Measurements from ENCODE around the gene TSN. TPM values are rescaled to one million over a fixed set of nuclear protein-coding genes. Genes with fewer than 3 reads are reported as not detected.

The TSN gene
- total and polyA plus RNA-seq, 2 experiments from 2014 or later = 62.5 to 94.8 TPM

GRCh38 chr2:121777699-121778058 is 22.2 kb downstream of the TSN start:
- H3K4me2 ChIP-seq = no peak overlapping the region
- H3K27me3 ChIP-seq (ENCODE audit: insufficient read depth) = no peaks in the 10 kb centered on the region
- no peaks in the 10 kb centered on the region for H3K79me2 ChIP-seq (replicated peaks; ENCODE audit: insufficient read depth)
- DNase-seq (ENCODE audit: low spot score) = no peak
- Mint-ChIP-seq H3K4me3 (no peak overlapping the region), H3K9me3 (no peaks in the 10 kb centered on the region), H3K36me3 (ENCODE audit: low read depth) (no peaks in the 10 kb centered on the region), H3K27me3 (ENCODE audit: insufficient read depth, low read depth, poor library complexity) (no peaks in the 10 kb centered on the region), H3K4me1 (peaks cover 6% of the 10 kb centered on the region), H3K27ac (no peak overlapping the region)
- no peak overlapping the region for H3K4me3 ChIP-seq
- H3F3A ChIP-seq (replicated peaks; ENCODE audit: low read depth) = 0 out of 2 replicates have a peak, but pooled peaks cover 4% of the 10 kb centered on the region
- no peaks in the 10 kb centered on the region for H3K9me2 ChIP-seq (ENCODE audit: insufficient read depth)
- no peak overlapping the region for H2AFZ ChIP-seq
- ATAC-seq = no peak
- H3K36me3 ChIP-seq (ENCODE audit: insufficient read depth) = no peaks in the 10 kb centered on the region
- no peaks in the 10 kb centered on the region for H4K20me1 ChIP-seq (replicated peaks; ENCODE audit: insufficient read depth)
- no peak for TF ChIP-seq ETS1 (IDR thresholded peaks at IDR 0.05)
- TF ChIP-seq EZH2 (IDR thresholded peaks at IDR 0.05; ENCODE audit: low read depth, unreplicated experiment) = no peak
- no peak for TF ChIP-seq ZNF114 (CRISPR knock-in tag; IDR thresholded peaks at IDR 0.05)
- no peak for TF ChIP-seq JUNB (IDR thresholded peaks at IDR 0.05; ENCODE audit: unreplicated experiment)
- no peak for TF ChIP-seq ZNF331 (CRISPR knock-in tag; IDR thresholded peaks at IDR 0.05; ENCODE audit: low read depth)
- TF ChIP-seq POLR2AphosphoS5 (IDR thresholded peaks at IDR 0.05; ENCODE audit: low read depth) = no peak
- TF ChIP-seq NANOG (IDR thresholded peaks at IDR 0.05; ENCODE audit: borderline replicate concordance) = no peak
- TF ChIP-seq REST (IDR thresholded peaks at IDR 0.05; ENCODE audit: unreplicated experiment) = no peak
- TF ChIP-seq ZNF462 (CRISPR knock-in tag; IDR thresholded peaks at IDR 0.05) = no peak
- no peak for TF ChIP-seq EZH2phosphoT487 (IDR thresholded peaks at IDR 0.05; ENCODE audit: unreplicated experiment)
- TF ChIP-seq CREB1 (CRISPR knock-in tag; IDR thresholded peaks at IDR 0.05; ENCODE audit: low read depth) = no peak
- no peak for TF ChIP-seq STAT1 (IDR thresholded peaks at IDR 0.05; ENCODE audit: unreplicated experiment)
- TF ChIP-seq CTCF (conservative IDR thresholded peaks at IDR 0.05; ENCODE audit: low read depth in 2 of 2) = no peak
- H3K27ac ChIP-seq (ENCODE audit: low read depth) = no peak overlapping the region
- H3K4me1 ChIP-seq (ENCODE audit: insufficient read depth) = peaks cover 12% of the 10 kb centered on the region

All from GM23338 (cell line).